Ovary (tissue), 9 donors: ENCODE results near the gene TOB1. TPM values are rescaled to one million over a fixed set of nuclear protein-coding genes. Genes with fewer than 3 reads are reported as not detected.

Source experiments
- DNase-seq, 5 donors: peaks; one replicate each; pipeline ENCODE4 v3.0.0-alpha.2; 2019 to 2020
- H3K27ac ChIP-seq, 2 donors: fragments of 200-600 bp; one replicate each; pipeline versions ENCODE4 v1.5.1 to v1.8.0; 2019 to 2022
- H3K27me3 ChIP-seq: fragments of 200-600 bp; one replicate; pipeline ENCODE4 v1.8.0; 2022
- H3K36me3 ChIP-seq: fragments of 200-600 bp; sonication (generic); one replicate; pipeline ENCODE4 v1.5.1; 2019
- H3K4me1 ChIP-seq: one replicate; pipeline ENCODE4 v1.8.1; 2013; ENCODE audit warnings: mild to moderate bottlenecking, moderate library complexity; ENCODE audit not compliant: insufficient read depth
- H3K4me3 ChIP-seq: fragments of 200-600 bp; sonication (generic); one replicate; pipeline ENCODE4 v1.5.1; 2017
- H3K9me3 ChIP-seq, 2 donors: fragments of 200-600 bp in 1 of 2; sonication (generic) in 1 of 2; one replicate each; pipeline versions ENCODE4 v1.5.1 to v1.8.1; 2013 to 2019; ENCODE audit warnings: mild to moderate bottlenecking in 1 of 2, moderate library complexity in 1 of 2
- CTCF ChIP-seq, 3 donors: fragments of 450-650 bp in 2 of 3; fragments of 200-600 bp in 1 of 3; IDR thresholded peaks; one replicate each; pipeline versions ENCODE4 v1.5.1 to v1.8.0; 2016 to 2022; ENCODE audit warnings: antibody characterized with exemption in 3 of 3, mild to moderate bottlenecking in 1 of 3
- EP300 ChIP-seq: sonication (generic); formaldehyde crosslinking; IDR thresholded peaks from one replicate; pipeline ENCODE4 v1.6.1; 2017; ENCODE audit warnings: antibody characterized with exemption
- POLR2A ChIP-seq: fragments of 450-650 bp; IDR thresholded peaks from one replicate; pipeline ENCODE4 v1.6.1; 2017; ENCODE audit warnings: antibody characterized with exemption, mild to moderate bottlenecking, moderate library complexity
- WGBS, 3 donors: extraction: QIAGEN DNeasy Blood & Tissue Kit in 1 of 3; methylation state at CpG; one replicate each; pipeline versions ENCODE4 v1.1.5 to v1.1.7; 2013 to 2017; 5-methylcytosine and 5-hydroxymethylcytosine counted together
- intact Hi-C, 4 donors: fragments of 100-400 bp; cut with DNase I; formaldehyde crosslinking; loops; one replicate each; pipeline versions ENCODE4 v1.11.0 to v1.15.1; 2022 to 2023
- polyA plus RNA-seq, 2 donors: library from polyadenylated mRNA; stranded (reverse); fragments of 200-250 nt in 1 of 2; fragments of 350-450 nt in 1 of 2; fragmentation: Illumina TruSeq in 1 of 2; extraction: RNeasy Lipid Tissue Mini Kit (QIAGEN cat#74804) in 1 of 2; gene quantifications; one replicate each; pipeline ENCODE4 v1.2.3, GENCODE V29; 2013 to 2014
- total RNA-seq, 7 donors: library from RNA; depleted of rRNA in 2 of 7; stranded (reverse); fragments of >200 nt in 2 of 7; fragmentation: NEBNext Ultra II Directional in 3 of 7; extraction: Animal tissue kit (Norgen Biotek cat#: 25700) in 3 of 7; gene quantifications; one replicate each; pipeline versions ENCODE4 v1.1.0 to v1.2.4, GENCODE V29; 2016 to 2023
- donor health status: DM: no; HTN: no; CAD: no; lungs with moderate emphysema.
- donor health status: DM: no; HTN: no; CAD: no.
- donor health status: Bipolar disorder and iron deficiency.
- donor health status: DM: yes; HTN: yes; CAD: no.
- donor health status: DM: no; HTN: no; CAD: no.
- donor health status: DM: yes; HTN: yes; CAD: no.

Gene TOB1
- total and polyA plus RNA-seq, 9 donors: 19.6 to 150 (median 72.1) TPM

- Histone ChIP-seq H3K27ac (no peak overlapping the region), H3K4me1 (no peaks in the 10 kb centered on the region), H3K9me3 (no peaks in the 10 kb centered on the region), H3K36me3 (no peaks in the 10 kb centered on the region), H3K27me3 (no peaks in the 10 kb centered on the region), H3K4me3 (no peak overlapping the region)
- DNase-seq: no peak
- intact Hi-C loops: no loop called here
- TF ChIP-seq POLR2A (no peak), EP300 (no peak), CTCF (IDR thresholded peaks at IDR 0.05) (no peak)
- WGBS, 3 donors: 64 to 73% (median 71%) methylated on average over 8 of the region's 8 CpGs
Observed at GRCh38 chr17:50884439-50885311, 18.5 kb upstream of the TOB1 start.

DNA sequence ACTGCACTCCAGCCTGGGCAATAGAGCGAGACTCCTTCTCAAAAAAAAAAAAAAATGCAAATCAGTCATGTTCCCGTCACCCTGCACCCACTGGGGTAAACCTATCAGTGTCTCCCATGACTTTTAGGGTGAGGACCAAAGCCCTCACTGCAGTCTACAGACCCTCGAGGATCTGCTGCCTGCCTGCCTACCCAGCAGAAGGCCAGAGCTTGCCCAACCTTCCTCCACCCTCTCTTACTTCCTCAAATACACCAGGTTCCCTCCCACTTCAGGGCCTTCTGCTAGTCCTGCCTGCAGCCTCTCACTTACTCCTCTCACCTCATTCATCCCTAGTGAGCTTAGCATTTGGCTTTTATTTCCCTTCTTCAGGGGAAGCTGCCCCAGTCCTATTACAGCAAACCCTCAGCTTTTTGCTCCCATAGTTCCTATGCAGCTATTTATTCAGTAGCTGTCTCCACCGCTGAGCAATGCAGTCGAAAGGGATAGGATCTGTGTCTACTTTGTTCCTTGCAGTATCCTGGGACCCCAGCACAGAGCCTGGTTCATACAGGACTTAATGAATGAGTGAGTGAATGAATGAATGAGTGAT lies 17.8 kb upstream of the TOB1 start:
- no peaks in the 10 kb centered on the region for H3K9me3 ChIP-seq
- 80 to 81% (median 80%) methylated on average over 5 of the region's 5 CpGs for WGBS, 3 donors
- H3K4me3 ChIP-seq: no peak overlapping the region
- no peaks in the 10 kb centered on the region for H3K27me3 ChIP-seq
- no peaks in the 10 kb centered on the region for H3K36me3 ChIP-seq
- no peaks in the 10 kb centered on the region for H3K4me1 ChIP-seq
- intact Hi-C loops: no loop called here
- no peak for DNase-seq
- no peak overlapping the region for H3K27ac ChIP-seq
- TF ChIP-seq CTCF (IDR thresholded peaks at IDR 0.05): no peak
- no peak for TF ChIP-seq POLR2A
- TF ChIP-seq EP300: no peak

GRCh38 chr17:50882851-50883250 lies 16.7 kb upstream of the TOB1 start:
- H3K9me3 ChIP-seq: no peaks in the 10 kb centered on the region
- no peak overlapping the region for H3K27ac ChIP-seq
- no peak for TF ChIP-seq CTCF (IDR thresholded peaks at IDR 0.05)
- TF ChIP-seq POLR2A: no peak
- no peak for TF ChIP-seq EP300
- H3K4me3 ChIP-seq: no peak overlapping the region
- H3K36me3 ChIP-seq: no peaks in the 10 kb centered on the region
- H3K27me3 ChIP-seq: no peaks in the 10 kb centered on the region
- H3K4me1 ChIP-seq: no peaks in the 10 kb centered on the region
- 88 to 90% (median 89%) methylated on average over 7 of the region's 7 CpGs for WGBS, 3 donors
- DNase-seq: no peak
- intact Hi-C loops: no loop called here

DNA sequence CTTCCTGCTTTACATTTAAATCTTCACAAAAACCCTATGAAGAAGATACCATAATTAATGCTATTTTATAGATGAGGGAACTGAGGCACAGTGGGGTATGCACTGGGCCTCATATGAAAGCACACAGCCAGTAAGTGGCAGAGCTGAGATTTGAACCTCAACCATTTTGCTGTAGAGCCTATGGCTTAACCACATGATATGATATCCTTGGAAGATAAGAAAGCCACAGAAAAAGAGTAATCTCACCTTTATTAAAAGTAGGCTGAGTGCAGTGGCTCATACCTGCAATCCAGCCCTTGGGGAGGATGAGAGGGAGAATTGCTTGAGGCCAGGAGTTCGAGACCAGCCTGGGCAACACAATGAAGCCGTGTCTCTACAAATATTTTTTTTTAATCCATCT lies 15.0 kb upstream of the TOB1 start:
- no peaks in the 10 kb centered on the region for H3K36me3 ChIP-seq
- intact Hi-C loops: no loop called here
- DNase-seq: no peak
- TF ChIP-seq EP300 (no peak), POLR2A (no peak), CTCF (IDR thresholded peaks at IDR 0.05) (no peak)
- no peak overlapping the region for H3K4me3 ChIP-seq
- no peak overlapping the region for H3K27ac ChIP-seq
- H3K9me3 ChIP-seq: no peaks in the 10 kb centered on the region
- no peaks in the 10 kb centered on the region for H3K27me3 ChIP-seq
- 80 to 95% (median 88%) methylated on average over 2 of the region's 2 CpGs for WGBS, 3 donors
- no peaks in the 10 kb centered on the region for H3K4me1 ChIP-seq
